Cardiac fibroblast (primary cell): Measurements from ENCODE around the gene SYNPO.

Experiments used
- DNase-seq, 2 donors: peaks; one replicate each; pipeline versions ENCODE4 v3.0.0 to v3.0.0-alpha.2; 2010; ENCODE audit warnings: low read depth in 2 of 2
- H3K4me3 ChIP-seq, 2 donors: replicated peaks in 1 of 2; 1 replicate in 1 of 2; 2 replicates in 1 of 2; pipeline ENCODE4 v1.5.1; 2011; ENCODE audit warnings: low read depth in 2 of 2, low read length in 2 of 2, mild to moderate bottlenecking in 2 of 2, moderate library complexity in 1 of 2
- CTCF ChIP-seq: IDR thresholded peaks from one replicate; pipeline ENCODE4 v1.5.1; 2011; ENCODE audit warnings: low read depth, mild to moderate bottlenecking, low read length, inconsistent platforms

SYNPO gene

GRCh38 chr5:150672237-150672883, 31.9 kb downstream of the SYNPO start:
- peak overlapping the region; percentile 51 to 53 for H3K4me3 ChIP-seq
- no peak for TF ChIP-seq CTCF
- DNase-seq: peak in 1 of 2 donors; percentile 28

DNA sequence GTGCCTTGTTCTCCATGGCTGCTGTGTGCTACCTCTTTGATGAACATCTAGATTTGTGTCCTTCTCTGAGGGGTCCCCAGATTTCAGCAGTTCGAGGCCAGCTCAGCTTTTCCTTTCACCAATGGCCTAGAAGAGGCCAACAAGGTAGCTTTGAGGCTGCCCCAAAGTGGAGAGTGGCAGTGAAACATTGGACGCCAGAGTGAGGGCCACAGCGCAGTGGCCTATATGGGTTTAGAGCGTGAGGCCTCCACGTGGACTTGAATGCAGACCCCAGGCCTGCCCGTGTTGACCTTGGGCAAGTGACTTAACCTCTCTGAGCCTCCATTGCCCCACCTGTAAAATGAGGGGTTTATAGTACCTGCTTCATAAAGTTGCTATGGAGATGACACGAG, 32.4 kb downstream of the SYNPO start:
- no peak for TF ChIP-seq CTCF
- no peak for DNase-seq
- peak overlapping the region; percentile 51 to 53 for H3K4me3 ChIP-seq

DNA sequence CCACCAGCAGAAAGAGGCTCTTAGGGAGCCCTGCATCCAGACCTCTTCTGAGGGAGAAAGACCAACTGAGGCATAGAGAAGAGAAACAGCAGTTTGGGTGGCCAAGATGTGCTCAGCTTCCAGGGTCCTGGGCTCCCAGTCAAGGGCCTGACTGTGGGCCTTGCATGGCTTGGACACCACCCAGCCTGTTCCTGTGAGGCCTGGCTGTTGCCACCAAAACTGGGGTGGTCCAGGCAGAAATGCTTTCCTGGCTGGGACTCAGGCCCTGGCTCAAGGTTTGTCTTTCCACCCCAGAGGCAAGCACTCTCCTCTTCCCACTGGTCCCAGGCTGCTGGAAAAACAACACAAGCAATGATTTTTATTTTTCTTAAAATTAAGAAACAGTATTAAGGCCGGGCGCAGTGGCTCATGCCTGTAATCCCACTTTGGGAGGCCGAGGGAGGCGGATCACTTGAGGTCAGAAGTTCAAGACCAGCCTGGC, 33.9 kb downstream of the SYNPO start:
- DNase-seq: peak in 1 of 2 donors; percentile 20
- no peak overlapping the region for H3K4me3 ChIP-seq
- TF ChIP-seq CTCF: no peak

DNA sequence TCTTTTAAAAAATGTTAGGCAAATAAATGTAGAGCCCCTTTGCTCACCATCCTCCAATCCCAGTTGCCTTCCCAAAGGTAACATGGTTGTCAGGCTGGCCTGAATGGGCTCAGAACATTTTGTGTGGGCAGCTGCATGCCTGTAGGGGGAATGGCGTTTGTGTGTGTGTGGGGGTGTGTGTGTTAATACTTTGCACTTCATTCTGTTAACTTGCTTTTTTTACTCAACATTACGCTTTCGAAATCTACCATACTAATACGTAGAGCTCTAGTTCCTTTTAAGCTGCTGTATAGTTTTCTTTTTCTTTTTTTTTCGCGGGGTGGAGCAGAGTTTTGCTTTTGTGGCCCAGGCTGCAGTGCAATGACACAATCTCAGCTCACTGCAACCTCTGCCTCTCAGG, 34.6 kb downstream of the SYNPO start:
- DNase-seq: no peak
- H3K4me3 ChIP-seq: no peak overlapping the region
- no peak for TF ChIP-seq CTCF

GRCh38 chr5:150676578-150676977, 36.1 kb downstream of the SYNPO start:
- DNase-seq: no peak
- no peak for TF ChIP-seq CTCF

GRCh38 chr5:150689120-150689519, 48.7 kb downstream of the SYNPO start:
- no peak overlapping the region for H3K4me3 ChIP-seq
- no peak for TF ChIP-seq CTCF
- DNase-seq: no peak

More at GRCh38 chr5:150676578-150676977, 36.1 kb downstream of the SYNPO start:
- no peak overlapping the region for H3K4me3 ChIP-seq

- DNase-seq: no peak
- no peak overlapping the region for H3K4me3 ChIP-seq
- TF ChIP-seq CTCF: no peak
Observed at GRCh38 chr5:150690760-150691159, 50.3 kb downstream of the SYNPO start.
